GM23248 (cell line): ENCODE data around the gene CHPT1. TPM values are rescaled to one million over a fixed set of nuclear protein-coding genes. Genes with fewer than 3 reads are reported as not detected.

Experiments
- DNase-seq: peaks from one replicate; pipeline ENCODE4 v3.0.0-alpha.2; 2015
- H2AFZ ChIP-seq: fragments of 200-600 bp; sonication (generic); 2 replicates; pipeline ENCODE4 v1.6.1; 2016; ENCODE audit warnings: antibody characterized with exemption
- H3F3A ChIP-seq: fragments of 200-600 bp; sonication (generic); 2 replicates; pipeline ENCODE4 v1.6.1; 2016; ENCODE audit warnings: mild to moderate bottlenecking, antibody characterized with exemption, mixed run types; ENCODE audit not compliant: insufficient read depth
- H3K27ac ChIP-seq: fragments of 200-600 bp; sonication (generic); 2 replicates; pipeline ENCODE4 v1.5.1; 2016; ENCODE audit warnings: mild to moderate bottlenecking
- H3K27me3 ChIP-seq: fragments of 200-600 bp; sonication (generic); replicated peaks from 2 replicates; pipeline ENCODE4 v1.6.1; 2016; ENCODE audit warnings: mild to moderate bottlenecking; ENCODE audit not compliant: insufficient read depth
- H3K36me3 ChIP-seq: fragments of 200-600 bp; sonication (generic); 2 replicates; pipeline ENCODE4 v1.6.1; 2016; ENCODE audit warnings: low read depth, mild to moderate bottlenecking
- H3K4me1 ChIP-seq: fragments of 200-600 bp; sonication (generic); 2 replicates; pipeline ENCODE4 v1.6.1; 2016; ENCODE audit warnings: mild to moderate bottlenecking; ENCODE audit not compliant: insufficient read depth
- H3K4me2 ChIP-seq: fragments of 200-600 bp; sonication (generic); one replicate; pipeline ENCODE4 v1.6.1; 2016; ENCODE audit warnings: mild to moderate bottlenecking; ENCODE audit not compliant: unreplicated experiment
- H3K4me3 ChIP-seq: fragments of 200-600 bp; sonication (generic); 2 replicates; pipeline ENCODE4 v1.5.1; 2016; ENCODE audit warnings: mild to moderate bottlenecking
- H3K79me2 ChIP-seq: fragments of 200-600 bp; sonication (generic); 2 replicates; pipeline ENCODE4 v1.6.1; 2016; ENCODE audit warnings: mild to moderate bottlenecking; ENCODE audit not compliant: insufficient read depth
- H3K9ac ChIP-seq: fragments of 200-600 bp; sonication (generic); 2 replicates; pipeline ENCODE4 v1.6.1; 2016; ENCODE audit warnings: mild to moderate bottlenecking
- H3K9me2 ChIP-seq: fragments of 200-600 bp; sonication (generic); 2 replicates; pipeline ENCODE4 v1.6.1; 2016; ENCODE audit warnings: mixed run types, mild to moderate bottlenecking, moderate library complexity; ENCODE audit not compliant: insufficient read depth
- H3K9me3 ChIP-seq: fragments of 200-600 bp; sonication (generic); one replicate; pipeline ENCODE4 v1.6.1; 2017; ENCODE audit warnings: low read depth
- H4K20me1 ChIP-seq: fragments of 200-600 bp; sonication (generic); 2 replicates; pipeline ENCODE4 v1.6.0; 2016; ENCODE audit not compliant: insufficient read depth
- EZH2 ChIP-seq: fragments of 200-600 bp; sonication (generic); IDR thresholded peaks from 2 replicates; pipeline ENCODE4 v1.6.1; 2018; ENCODE audit warnings: antibody characterized with exemption, mild to moderate bottlenecking; ENCODE audit not compliant: insufficient read depth, poor library complexity, severe bottlenecking
- EZH2phosphoT487 ChIP-seq: fragments of 200-600 bp; sonication (generic); IDR thresholded peaks from 2 replicates; pipeline ENCODE4 v1.6.1; 2018; ENCODE audit warnings: antibody characterized with exemption, moderate library complexity, mild to moderate bottlenecking, low read depth; ENCODE audit not compliant: insufficient read depth
- WGBS, 2 experiments: methylation state at CpG; one replicate each; pipeline ENCODE4 v1.1.6; 2015 to 2017; ENCODE audit warnings: low lambda C conversion rate in 2 of 2, low coverage in 1 of 2; ENCODE audit errors: missing lambda C conversion rate in 2 of 2; 5-methylcytosine and 5-hydroxymethylcytosine counted together
- in situ Hi-C: fragments of 300-500 bp; cut with MboI; formaldehyde crosslinking; loops from 2 replicates; pipeline ENCODE4 v1.15.0; 2020
- polyA plus RNA-seq: library from polyadenylated mRNA; unstranded; fragments of >200 nt; fragmentation: Nextera tagmentation; extraction: Ambion mirVana; gene quantifications from 2 replicates; pipeline ENCODE4 v1.2.1, GENCODE V29; 2016
- total RNA-seq: library from RNA; depleted of rRNA; stranded (reverse); fragments of >200 nt; shearing (Covaris generic); gene quantifications from 2 replicates; pipeline ENCODE4 v1.2.3, GENCODE V29; 2014

Gene CHPT1
- total and polyA plus RNA-seq, 2 experiments from 2014 or later, result 32.6 to 35.4 TPM

DNA sequence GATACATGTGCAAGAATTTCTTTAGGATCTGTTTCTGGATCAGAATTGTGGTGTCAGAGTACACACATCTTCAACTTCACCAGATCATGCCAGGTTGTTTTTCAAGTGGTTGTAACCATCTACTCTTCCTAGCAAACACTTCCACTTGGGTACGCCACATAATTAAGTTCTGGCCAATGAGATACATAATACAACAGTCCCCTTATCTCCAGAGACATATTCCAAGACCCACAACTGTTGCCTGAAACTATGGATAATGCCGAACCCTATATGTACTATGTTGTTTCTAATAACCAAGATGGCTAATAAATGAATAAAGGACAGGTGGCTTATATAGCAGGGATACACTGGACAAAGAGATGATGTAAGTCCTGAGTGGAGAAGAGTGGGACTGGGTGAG is 2.5 kb upstream of the CHPT1 start:
- H3K9ac ChIP-seq, result no peak overlapping the region
- TF ChIP-seq EZH2phosphoT487, result no peak
- TF ChIP-seq EZH2, result no peak
- no peaks in the 10 kb centered on the region for H3K9me2 ChIP-seq
- no peak overlapping the region for H3K27ac ChIP-seq
- 97 to 100% methylated on average over 2 of the region's 2 CpGs for WGBS, 2 experiments
- H3K4me2 ChIP-seq, result no peak overlapping the region
- H3K4me3 ChIP-seq, result no peak overlapping the region
- H4K20me1 ChIP-seq, result no peaks in the 10 kb centered on the region
- H3K9me3 ChIP-seq, result no peaks in the 10 kb centered on the region
- no peak overlapping the region for H2AFZ ChIP-seq
- peaks cover 18% of the 10 kb centered on the region; the same call in 1 of the 2 replicates for H3F3A ChIP-seq
- peaks cover 7% of the 10 kb centered on the region for H3K4me1 ChIP-seq
- H3K36me3 ChIP-seq, result no peaks in the 10 kb centered on the region
- DNase-seq, result no peak
- in situ Hi-C loops, result no loop called here
- no peaks in the 10 kb centered on the region for H3K27me3 ChIP-seq
- peaks cover 7% of the 10 kb centered on the region; the same call in 1 of the 2 replicates for H3K79me2 ChIP-seq

GRCh38 chr12:101695706-101696105 is 1.7 kb upstream of the CHPT1 start:
- H3K9me3 ChIP-seq, result no peaks in the 10 kb centered on the region
- peaks cover 18% of the 10 kb centered on the region; the same call in 1 of the 2 replicates for H3F3A ChIP-seq
- H3K79me2 ChIP-seq, result peaks cover 14% of the 10 kb centered on the region; the same call in 1 of the 2 replicates
- in situ Hi-C loops, result no loop called here
- peak; percentile 50 for DNase-seq
- no peaks in the 10 kb centered on the region for H3K9me2 ChIP-seq
- 87 to 100% methylated on average over 1 of the region's 1 CpG for WGBS, 2 experiments
- no peak overlapping the region for H3K4me2 ChIP-seq
- H3K4me1 ChIP-seq, result peaks cover 7% of the 10 kb centered on the region
- no peak overlapping the region for H3K4me3 ChIP-seq
- H3K36me3 ChIP-seq, result no peaks in the 10 kb centered on the region
- H3K27me3 ChIP-seq, result no peaks in the 10 kb centered on the region
- H2AFZ ChIP-seq, result no peak overlapping the region
- H3K27ac ChIP-seq, result no peak overlapping the region
- no peak overlapping the region for H3K9ac ChIP-seq
- no peak for TF ChIP-seq EZH2phosphoT487
- no peak for TF ChIP-seq EZH2
- no peaks in the 10 kb centered on the region for H4K20me1 ChIP-seq

DNA sequence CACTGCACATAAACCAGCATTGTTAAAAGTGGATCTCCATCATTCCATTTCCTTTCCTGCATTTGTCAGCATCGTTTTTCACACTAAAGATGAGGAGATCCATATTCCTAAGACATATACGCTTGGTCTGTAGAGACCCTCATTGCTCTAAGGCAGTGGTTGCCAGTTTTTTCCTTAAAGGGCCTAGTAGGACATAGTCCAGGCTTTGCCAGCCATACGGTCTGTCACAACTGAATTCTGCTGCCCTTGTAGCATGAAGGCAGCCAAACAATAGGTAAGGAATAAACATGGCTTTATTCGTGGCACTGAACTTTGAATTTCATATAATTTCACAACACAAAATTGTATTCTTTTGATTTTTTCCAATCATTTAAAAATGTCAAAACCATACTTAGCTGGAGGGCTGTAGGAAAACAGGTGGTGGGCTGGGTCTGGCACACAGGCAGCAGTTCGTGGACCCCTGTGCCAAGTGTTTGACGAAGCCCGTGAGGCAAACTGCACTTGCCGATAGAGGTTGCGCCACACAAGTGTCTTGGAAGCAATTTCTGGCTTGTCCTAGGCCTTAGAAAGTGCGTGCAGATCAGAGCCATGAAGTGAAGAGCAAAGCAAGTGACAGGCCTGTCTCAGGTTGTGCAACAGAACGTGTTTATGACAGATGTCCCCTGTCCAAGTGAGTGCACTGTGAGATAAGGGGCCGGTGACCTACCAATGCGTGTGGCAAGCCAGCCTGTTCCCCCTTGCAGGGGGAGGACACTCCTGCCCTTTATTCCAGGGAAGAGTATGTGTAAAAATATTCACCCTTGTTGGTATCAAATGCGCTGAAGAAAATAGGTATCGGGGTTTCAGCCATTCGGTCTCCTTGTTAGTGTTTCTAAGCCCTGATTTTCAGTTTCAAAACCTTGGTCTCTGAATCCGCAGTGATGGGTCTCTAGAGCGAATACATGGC is 916 bp upstream of the CHPT1 start:
- peak overlapping the region; percentile 85 for H3K4me2 ChIP-seq
- TF ChIP-seq EZH2 (no peak), EZH2phosphoT487 (no peak)
- H4K20me1 ChIP-seq, result no peaks in the 10 kb centered on the region
- no peaks in the 10 kb centered on the region for H3K9me2 ChIP-seq
- peak; percentile 46 for DNase-seq
- H3K27ac ChIP-seq, result no peak overlapping the region
- peak overlapping the region; percentile 89 for H3K4me3 ChIP-seq
- H3K9ac ChIP-seq, result peak overlapping the region; percentile 82
- peak overlapping the region; percentile 95 for H2AFZ ChIP-seq
- no peaks in the 10 kb centered on the region for H3K9me3 ChIP-seq
- in situ Hi-C loops, result no loop called here
- H3K27me3 ChIP-seq, result no peaks in the 10 kb centered on the region
- peaks cover 21% of the 10 kb centered on the region for H3K79me2 ChIP-seq
- H3F3A ChIP-seq, result peaks cover 18% of the 10 kb centered on the region; the same call in 1 of the 2 replicates
- WGBS, 2 experiments, result 34 to 39% methylated on average over 18 of the region's 18 CpGs
- H3K4me1 ChIP-seq, result peaks cover 7% of the 10 kb centered on the region
- no peaks in the 10 kb centered on the region for H3K36me3 ChIP-seq

DNA sequence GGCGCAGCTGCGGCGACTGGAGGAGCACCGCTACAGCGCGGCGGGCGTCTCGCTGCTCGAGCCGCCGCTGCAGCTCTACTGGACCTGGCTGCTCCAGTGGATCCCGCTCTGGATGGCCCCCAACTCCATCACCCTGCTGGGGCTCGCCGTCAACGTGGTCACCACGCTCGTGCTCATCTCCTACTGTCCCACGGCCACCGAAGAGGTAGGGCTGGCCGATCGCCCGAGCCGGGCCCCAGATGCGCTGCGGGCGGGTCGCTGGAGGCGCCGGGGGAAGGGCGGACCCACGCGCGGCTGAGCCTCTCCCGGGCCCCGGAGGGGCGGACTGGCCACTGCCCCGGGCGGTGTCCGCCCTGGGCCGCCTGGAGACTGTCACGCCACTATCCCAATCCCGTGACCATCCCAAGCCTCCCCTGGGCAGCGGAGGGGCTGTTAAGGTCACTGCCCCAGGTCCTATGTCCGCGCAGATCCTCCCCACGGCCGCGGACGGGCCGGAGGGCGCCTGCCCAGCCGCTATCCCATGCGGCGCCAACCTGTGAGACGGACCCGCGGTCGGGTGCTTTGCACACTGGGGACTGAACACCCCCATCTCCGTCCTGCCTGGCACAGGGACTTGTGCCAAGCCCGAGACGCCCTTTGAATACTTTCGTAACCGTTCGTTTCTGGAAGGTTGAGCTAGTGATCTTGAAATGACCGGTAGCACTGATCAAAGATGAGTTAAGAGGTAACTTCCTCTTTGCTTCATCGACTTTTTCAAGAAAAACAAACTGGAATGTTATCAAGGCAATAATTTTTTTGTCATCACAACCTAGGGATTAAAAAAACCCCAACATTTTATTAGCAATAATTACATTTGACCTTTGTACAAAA is 725 bp downstream of the CHPT1 start:
- Histone ChIP-seq H3K27ac (peak overlapping the region; percentile 58), H3K79me2 (peaks cover 37% of the 10 kb centered on the region), H2AFZ (peak overlapping the region; percentile 94), H3K9ac (peak overlapping the region; percentile 82), H3K4me2 (peak overlapping the region; percentile 86), H3K9me3 (no peaks in the 10 kb centered on the region), H3K4me1 (peaks cover 7% of the 10 kb centered on the region), H3K9me2 (no peaks in the 10 kb centered on the region), H3F3A (peaks cover 18% of the 10 kb centered on the region; the same call in 1 of the 2 replicates), H3K36me3 (no peaks in the 10 kb centered on the region), H3K27me3 (no peaks in the 10 kb centered on the region), H3K4me3 (peak overlapping the region; percentile 89), H4K20me1 (no peaks in the 10 kb centered on the region)
- in situ Hi-C loops, result no loop called here
- no peak for TF ChIP-seq EZH2phosphoT487
- no peak for TF ChIP-seq EZH2
- WGBS, 2 experiments, result 0 to 3% methylated on average over 37 to 62 of the region's 67 CpGs
- peak; percentile 61 for DNase-seq
